Left lung (tissue), 10 donors: Measurements from ENCODE around the gene SEMA6D. TPM values are rescaled to one million over a fixed set of nuclear protein-coding genes. Genes with fewer than 3 reads are reported as not detected.
A peak's percentile ranks its signal among the peaks of the same experiment; 100 is the strongest.

Source experiments
- ATAC-seq: fragments of 200-7000 bp; cut with Tn5 transposase; one replicate; pipeline ENCODE4 v1.9.1; 2020; ENCODE audit warnings: moderate library complexity
- DNase-seq, 4 donors: peaks; one replicate each; pipeline ENCODE4 v3.0.0-alpha.2; 2013 to 2020
- H3K27ac ChIP-seq, 2 donors: fragments of 200-600 bp; sonication (generic) in 1 of 2; one replicate each; pipeline versions ENCODE4 v1.5.0 to v1.8.0; 2020 to 2021
- H3K27me3 ChIP-seq, 2 donors: fragments of 200-600 bp; sonication (generic) in 1 of 2; one replicate each; pipeline versions ENCODE4 v1.5.0 to v1.8.0; 2020 to 2021
- H3K36me3 ChIP-seq, 2 donors: fragments of 200-600 bp; sonication (generic) in 1 of 2; one replicate each; pipeline versions ENCODE4 v1.5.0 to v1.8.0; 2020 to 2021
- H3K4me1 ChIP-seq, 2 donors: fragments of 200-600 bp; one replicate each; pipeline ENCODE4 v1.8.0; 2021
- H3K4me3 ChIP-seq, 2 donors: fragments of 200-600 bp; sonication (generic) in 1 of 2; one replicate each; pipeline versions ENCODE4 v1.5.0 to v1.8.0; 2020 to 2021; ENCODE audit warnings: mild to moderate bottlenecking in 1 of 2
- H3K9me3 ChIP-seq, 2 donors: fragments of 200-600 bp; sonication (generic) in 1 of 2; one replicate each; pipeline versions ENCODE4 v1.5.0 to v1.8.0; 2020 to 2021
- CTCF ChIP-seq, 2 donors: fragments of 200-600 bp; sonication (generic) in 1 of 2; IDR thresholded peaks; one replicate each; pipeline versions ENCODE4 v1.5.0 to v1.8.0; 2021; ENCODE audit warnings: antibody characterized with exemption in 2 of 2
- intact Hi-C, 2 donors: fragments of 100-400 bp; cut with DNase I; formaldehyde crosslinking; loops; one replicate each; pipeline versions ENCODE4 v1.11.2 to v1.14.2; 2022
- polyA plus RNA-seq, 6 donors: library from polyadenylated mRNA; unstranded; fragments of 120-200 nt; gene quantifications; one replicate each; pipeline ENCODE4 v1.2.1, GENCODE V29; 2013; ENCODE audit not compliant: insufficient read length in 6 of 6
- total RNA-seq, 2 donors: library from RNA; stranded (reverse); fragmentation: NEBNext Ultra II Directional; extraction: Animal tissue kit (Norgen Biotek cat#: 25700); gene quantifications; one replicate each; pipeline ENCODE4 v1.2.1, GENCODE V29; 2021
- donor health status: DM: no; HTN: yes; CAD: no.
- donor health status: DM: no; HTN: no; CAD: no.

SEMA6D gene
- total and polyA plus RNA-seq, 8 donors, result 5.9 to 48.2 (median 39.6) TPM

- no peaks in the 10 kb centered on the region for H3K27me3 ChIP-seq
- DNase-seq (no peak), ATAC-seq (no peak)
- no peaks in the 10 kb centered on the region for H3K4me1 ChIP-seq
- H3K4me3 ChIP-seq, result no peak overlapping the region
- H3K36me3 ChIP-seq, result no peaks in the 10 kb centered on the region
- H3K27ac ChIP-seq, result no peak overlapping the region
- no peaks in the 10 kb centered on the region for H3K9me3 ChIP-seq
- intact Hi-C loops, result no loop called here
- no peak for TF ChIP-seq CTCF (IDR thresholded peaks at IDR 0.05)
These were observed 93.9 kb downstream of the SEMA6D start for GRCh38 chr15:47811172-47811571.

GRCh38 chr15:47812470-47812999 lies 95.2 kb downstream of the SEMA6D start:
- H3K27ac ChIP-seq, result no peak overlapping the region
- TF ChIP-seq CTCF (IDR thresholded peaks at IDR 0.05), result no peak
- H3K4me3 ChIP-seq, result no peak overlapping the region
- ATAC-seq (peak; percentile 73), DNase-seq (no peak)
- H3K9me3 ChIP-seq, result no peaks in the 10 kb centered on the region
- no peaks in the 10 kb centered on the region for H3K36me3 ChIP-seq
- intact Hi-C loops, result no loop called here
- no peaks in the 10 kb centered on the region for H3K27me3 ChIP-seq
- no peaks in the 10 kb centered on the region for H3K4me1 ChIP-seq

- H3K36me3 ChIP-seq, result no peaks in the 10 kb centered on the region
- no peak for DNase-seq
- TF ChIP-seq CTCF (IDR thresholded peaks at IDR 0.05), result no peak
- no peaks in the 10 kb centered on the region for H3K27me3 ChIP-seq
- no peak overlapping the region for H3K4me3 ChIP-seq
- H3K4me1 ChIP-seq, result no peaks in the 10 kb centered on the region
- intact Hi-C loops, result no loop called here
- ATAC-seq, result no peak
- H3K27ac ChIP-seq, result no peak overlapping the region
- no peaks in the 10 kb centered on the region for H3K9me3 ChIP-seq
These were observed 96.6 kb downstream of the SEMA6D start for GRCh38 chr15:47813748-47814384.

- H3K36me3 ChIP-seq, result no peaks in the 10 kb centered on the region
- intact Hi-C loops, result no loop called here
- ATAC-seq (no peak), DNase-seq (no peak)
- no peak for TF ChIP-seq CTCF (IDR thresholded peaks at IDR 0.05)
- H3K27me3 ChIP-seq, result no peaks in the 10 kb centered on the region
- no peaks in the 10 kb centered on the region for H3K4me1 ChIP-seq
- no peaks in the 10 kb centered on the region for H3K9me3 ChIP-seq
- no peak overlapping the region for H3K4me3 ChIP-seq
- no peak overlapping the region for H3K27ac ChIP-seq
These were observed 97.3 kb downstream of the SEMA6D start for GRCh38 chr15:47814620-47815019.

- Histone ChIP-seq H3K4me1 (no peaks in the 10 kb centered on the region), H3K27ac (no peak overlapping the region), H3K4me3 (no peak overlapping the region), H3K9me3 (no peaks in the 10 kb centered on the region), H3K36me3 (no peaks in the 10 kb centered on the region), H3K27me3 (no peaks in the 10 kb centered on the region)
- intact Hi-C loops, result no loop called here
- no peak for ATAC-seq
- TF ChIP-seq CTCF (IDR thresholded peaks at IDR 0.05), result no peak
- DNase-seq, result no peak
These were observed 100.8 kb downstream of the SEMA6D start for GRCh38 chr15:47817969-47818548.
